T-helper 2 cell (primary cell): ENCODE data around the gene APP.
"Not testable (repeated sequence)": the region's sequence is repeated elsewhere in the genome, so short reads cannot be mapped to it uniquely, and the experiment has no call there.

Experiments used
- DNase-seq, 5 experiments: peaks; one replicate each; pipeline versions ENCODE4 v3.0.0 to v3.0.0-alpha.2; 2012 to 2022

APP gene

GRCh38 chr21:26096494-26097371 lies 73.8 kb downstream of the APP start:
- no peak for DNase-seq

DNA sequence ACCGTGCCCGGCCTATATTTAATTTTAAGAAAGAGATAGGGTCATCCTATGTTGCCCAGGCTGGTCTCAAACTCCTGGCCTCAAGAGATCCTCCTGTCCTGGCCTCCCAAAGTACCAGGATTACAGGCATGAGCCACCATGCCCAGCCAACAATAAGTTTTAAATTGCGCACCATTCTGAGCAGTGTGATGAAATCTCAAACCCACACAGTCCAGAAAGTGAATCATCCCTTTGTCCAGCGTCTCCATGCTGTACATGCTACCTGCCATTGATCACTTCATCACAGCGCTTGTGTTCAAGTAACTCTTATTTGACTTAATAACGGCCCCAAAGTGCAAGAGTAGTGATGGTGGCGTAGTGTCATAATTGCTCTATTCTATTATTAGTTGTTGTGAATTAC lies 75.4 kb downstream of the APP start:
- DNase-seq, result no peak

GRCh38 chr21:26093122-26093521 lies 77.4 kb downstream of the APP start:
- no peak for DNase-seq

DNA sequence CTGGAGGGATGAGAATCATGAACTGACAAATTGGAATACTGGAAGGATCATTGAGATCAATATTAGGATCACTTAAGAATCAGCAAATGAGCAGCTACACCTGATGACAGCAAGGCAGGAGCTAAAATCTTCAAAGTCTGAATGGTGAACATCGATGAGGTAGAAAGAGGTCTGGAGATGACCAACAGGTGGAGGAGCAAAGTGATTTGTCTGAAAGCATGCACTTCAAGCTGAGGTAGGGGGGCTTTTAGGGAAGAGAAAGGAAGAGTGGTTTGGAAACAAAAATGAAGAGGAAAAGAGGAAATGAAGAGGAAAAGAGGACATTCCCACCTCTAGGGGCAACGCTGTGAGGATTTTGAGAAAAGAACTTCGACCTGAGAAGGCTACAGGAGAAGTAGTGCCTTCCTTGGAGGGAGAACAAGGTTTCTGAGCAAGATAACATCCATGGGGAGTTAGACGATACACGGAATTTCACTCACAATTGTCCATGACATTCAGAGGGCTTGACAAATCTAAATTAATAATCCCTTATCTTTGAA lies 79.0 kb downstream of the APP start:
- no peak for DNase-seq

DNA sequence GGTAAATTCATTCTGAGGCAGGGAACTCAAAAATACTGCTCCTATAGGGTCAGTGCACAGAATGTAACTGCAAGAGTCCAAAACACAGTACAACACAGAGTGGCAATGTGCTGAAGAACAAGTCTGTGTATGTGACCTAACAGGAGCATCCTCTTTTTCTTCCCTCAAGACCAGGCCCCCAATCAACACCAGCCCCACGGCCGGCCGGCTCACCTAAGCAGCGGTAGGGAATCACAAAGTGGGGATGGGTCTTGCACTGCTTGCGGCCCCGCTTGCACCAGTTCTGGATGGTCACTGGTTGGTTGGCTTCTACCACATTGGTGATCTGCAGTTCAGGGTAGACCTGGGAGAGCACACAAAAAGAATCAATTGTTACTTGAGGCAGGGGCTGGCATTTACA lies 80.8 kb downstream of the APP start:
- no peak for DNase-seq

GRCh38 chr21:26087223-26087918 lies 83.2 kb downstream of the APP start:
- DNase-seq, result no peak

- no peak for DNase-seq
These were observed 84.7 kb downstream of the APP start for GRCh38 chr21:26085882-26086281.

DNA sequence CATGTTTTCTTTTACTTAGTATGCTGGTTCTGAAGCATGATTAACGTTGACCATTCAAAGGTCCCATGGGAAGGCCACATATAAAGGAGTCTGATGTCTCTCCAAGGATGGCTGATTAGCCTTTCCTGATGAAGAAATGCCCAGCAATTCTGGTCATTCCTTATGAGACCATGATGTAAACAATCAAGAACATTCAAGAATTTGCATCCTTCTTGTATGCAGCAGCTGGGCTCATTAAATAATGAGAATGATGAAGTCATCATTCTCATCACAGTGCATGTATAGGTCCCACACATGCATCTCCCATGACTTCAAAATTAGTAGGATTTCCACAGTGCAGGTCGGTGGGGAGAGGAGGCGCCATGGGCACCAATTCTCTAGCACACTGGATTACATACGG lies 85.4 kb downstream of the APP start:
- DNase-seq, result no peak

- DNase-seq, result no peak
These were observed 88.0 kb downstream of the APP start for GRCh38 chr21:26082549-26082948.

DNA sequence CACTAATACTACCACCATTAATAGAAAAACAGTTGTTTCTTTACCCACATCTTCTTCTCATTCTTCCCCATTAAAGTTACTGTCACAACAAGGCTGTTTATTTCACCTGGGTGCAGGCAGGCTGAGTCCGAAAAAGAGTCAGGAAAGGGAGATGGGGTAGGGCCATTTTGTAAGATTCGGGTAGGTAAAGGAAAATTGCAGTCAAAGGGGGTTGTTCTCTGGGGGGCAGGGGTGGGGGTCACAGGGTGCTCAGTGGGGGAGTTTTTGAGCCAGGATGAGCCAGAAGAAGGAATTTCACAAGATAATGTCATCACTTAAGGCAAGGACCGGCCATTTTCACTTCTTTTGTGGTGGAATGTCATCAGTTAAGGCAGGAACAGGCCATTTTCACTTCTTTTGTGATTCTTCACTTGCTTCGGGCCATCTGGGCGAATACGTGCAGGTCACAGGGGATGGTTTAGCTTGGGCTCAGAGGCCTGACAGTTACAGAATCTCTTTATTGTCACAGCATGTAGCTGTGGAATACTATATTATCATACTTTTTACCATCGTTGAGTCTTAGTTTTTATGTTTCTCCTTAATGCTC lies 89.3 kb downstream of the APP start:
- not testable (repeated sequence) for DNase-seq

DNA sequence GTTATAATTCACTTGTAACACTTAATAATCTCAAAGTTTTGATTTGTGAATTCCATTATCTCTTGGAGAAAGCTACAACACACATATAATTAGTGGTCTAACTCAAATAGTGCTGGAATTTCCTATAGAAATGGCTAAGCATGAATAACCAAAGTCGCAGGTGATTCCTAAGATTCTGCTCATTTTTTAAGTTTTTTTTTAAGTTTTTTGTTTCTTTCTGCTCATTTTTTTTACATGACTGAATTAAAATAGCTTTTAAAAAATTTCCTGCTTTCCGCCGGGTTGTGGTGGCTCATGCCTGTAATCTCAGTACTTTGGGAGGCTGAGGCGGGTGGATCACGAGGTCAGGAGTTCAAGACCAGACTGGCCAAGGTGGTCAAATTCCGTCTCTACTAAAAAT lies 90.4 kb downstream of the APP start:
- no peak for DNase-seq

- DNase-seq, result no peak
These were observed 91.2 kb downstream of the APP start for GRCh38 chr21:26079366-26079765.

DNA sequence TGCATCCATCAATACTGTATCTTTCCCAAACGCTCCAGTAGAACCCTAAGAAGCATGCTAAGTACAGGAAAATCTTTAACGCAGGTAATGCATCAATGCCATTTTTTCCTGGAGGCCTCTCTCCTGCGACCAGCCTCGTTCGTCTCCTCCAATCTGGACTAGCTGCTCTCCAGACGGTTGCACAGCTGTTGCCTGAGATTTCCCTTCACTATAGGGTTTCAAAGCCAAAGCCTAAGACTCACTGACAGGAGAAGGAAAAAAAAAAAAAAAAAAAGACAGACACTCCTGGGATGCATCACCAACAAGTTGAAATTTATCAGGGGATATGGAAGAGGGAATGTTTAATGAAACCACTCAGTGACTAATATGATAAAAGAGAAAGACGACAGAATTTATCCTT lies 93.0 kb downstream of the APP start:
- no peak for DNase-seq

GRCh38 chr21:26072666-26073615 lies 97.6 kb downstream of the APP start:
- no peak for DNase-seq

DNA sequence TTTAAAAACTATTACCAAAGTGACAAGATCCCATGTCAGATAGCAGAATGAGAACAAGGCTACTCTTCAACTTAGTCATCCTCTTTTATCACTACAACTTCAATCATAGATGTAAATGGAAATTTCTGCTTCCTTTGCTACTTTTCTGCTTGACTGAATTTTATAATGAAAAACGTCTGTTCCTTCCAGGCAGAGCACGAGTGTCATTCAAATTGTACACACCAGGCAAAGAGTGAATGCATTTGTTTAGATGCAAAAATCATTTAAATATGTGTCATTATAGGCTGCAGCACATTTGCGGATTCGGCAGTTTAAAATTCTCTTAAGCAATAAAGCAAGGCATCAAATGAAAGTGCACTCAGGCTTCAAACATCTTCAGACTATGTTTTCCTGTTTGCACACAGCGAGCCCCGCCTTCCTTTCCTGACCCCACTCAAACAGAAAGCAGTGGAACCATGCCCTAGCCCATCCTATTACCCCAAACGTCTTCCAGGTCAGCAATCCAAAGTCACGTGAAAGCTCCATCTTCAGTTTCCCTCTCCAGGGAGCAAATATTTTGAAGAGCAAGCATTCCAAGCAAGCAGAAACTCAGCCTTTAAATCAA lies 99.6 kb downstream of the APP start:
- DNase-seq, result peak in 2 of 5 experiments; percentile 5 to 87

DNA sequence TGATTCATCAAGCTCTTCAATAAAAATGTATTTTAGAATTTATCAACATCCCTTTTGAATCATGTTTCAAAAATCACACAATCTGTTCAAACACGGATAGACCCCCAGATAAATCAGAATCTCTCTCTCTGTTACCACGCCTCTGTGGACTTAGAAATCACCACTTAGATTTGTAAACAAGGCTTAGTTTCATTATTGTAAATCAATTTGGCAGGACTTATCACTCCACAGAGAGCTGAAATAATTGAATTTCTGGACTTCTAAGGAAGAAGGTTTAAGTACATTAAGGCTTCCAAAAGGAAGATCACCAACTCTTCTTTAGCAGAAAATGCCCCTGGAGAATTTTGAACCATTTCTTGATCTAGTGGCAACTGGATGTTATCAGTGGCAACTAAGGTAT lies 100.4 kb downstream of the APP start:
- DNase-seq, result peak in 1 of 5 experiments; percentile 5

GRCh38 chr21:26068776-26069175 lies 101.8 kb downstream of the APP start:
- DNase-seq, result no peak

GRCh38 chr21:26067836-26068594 lies 102.6 kb downstream of the APP start:
- DNase-seq, result peak in 1 of 5 experiments; percentile 34

DNA sequence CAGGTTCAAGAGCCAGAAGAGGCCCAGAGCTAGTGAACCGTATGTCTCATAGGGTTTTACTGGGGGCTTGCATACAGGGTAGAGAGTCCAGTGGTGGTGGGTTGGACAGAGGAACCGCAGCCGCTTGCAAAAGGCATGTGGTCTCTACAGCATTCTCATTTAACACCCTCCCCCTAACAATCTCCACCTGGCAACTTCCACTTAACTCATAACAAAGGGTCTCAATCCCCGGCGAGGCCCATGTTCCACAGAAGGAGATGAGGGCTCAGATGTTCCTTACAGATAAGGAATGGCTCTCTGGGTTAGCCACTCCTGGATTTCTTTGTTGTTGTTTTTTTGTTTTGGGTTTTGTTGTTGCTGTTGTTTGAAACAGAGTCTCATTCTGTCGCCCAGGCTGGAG lies 106.1 kb downstream of the APP start:
- no peak for DNase-seq

- no peak for DNase-seq
These were observed 109.1 kb downstream of the APP start for GRCh38 chr21:26061437-26061836.
